ENCODE results near the gene OR5AC2. TPM values are rescaled to one million over a fixed set of nuclear protein-coding genes. Genes with fewer than 3 reads are reported as not detected.

OR5AC2 gene
- total RNA-seq, 3 donors from 2014 or later (not counting 1 experiment from before 2014, with no cell fraction given) = not detected

- Histone ChIP-seq H3K27ac (ENCODE audit: low read length) (no peak overlapping the region), H3K27me3 (ENCODE audit: control insufficient read depth, insufficient read depth, low read length) (peaks cover 2% of the 10 kb centered on the region), H3K4me1 (ENCODE audit: control insufficient read depth, insufficient read depth, low read length) (no peaks in the 10 kb centered on the region), H3K4me3 (ENCODE audit: low read length) (no peak overlapping the region), H3K36me3 (ENCODE audit: control insufficient read depth, insufficient read depth, low read length) (no peaks in the 10 kb centered on the region), H3K9me3 (ENCODE audit: control insufficient read depth, insufficient read depth, low read length) (no peaks in the 10 kb centered on the region)
- ATAC-seq (no peak), DNase-seq (no peak)
- Mint-ChIP-seq H3K27me3 (ENCODE audit: low read depth in 2 of 2) (peaks cover 0 to 5% of the 10 kb centered on the region in 2 donors), H3K27ac (no peak overlapping the region), H3K36me3 (no peaks in the 10 kb centered on the region), H3K9me3 (no peaks in the 10 kb centered on the region), H3K4me1 (no peaks in the 10 kb centered on the region), H3K4me3 (no peak overlapping the region)
- intact Hi-C loops (cut with micrococcal nuclease) = no loop called here
- 79% methylated on average over 1 of the region's 2 CpGs for WGBS (ENCODE audit: insufficient coverage)
- no peak for TF ChIP-seq CTCF (IDR thresholded peaks at IDR 0.05)
Observed at GRCh38 chr3:98068824-98069223, 18.1 kb upstream of the OR5AC2 start.

GRCh38 chr3:98070840-98071239 is 16.1 kb upstream of the OR5AC2 start:
- no peaks in the 10 kb centered on the region for H3K9me3 Mint-ChIP-seq
- Histone ChIP-seq H3K4me1 (ENCODE audit: control insufficient read depth, insufficient read depth, low read length) (no peaks in the 10 kb centered on the region), H3K27ac (ENCODE audit: low read length) (no peak overlapping the region), H3K4me3 (ENCODE audit: low read length) (no peak overlapping the region), H3K36me3 (ENCODE audit: control insufficient read depth, insufficient read depth, low read length) (no peaks in the 10 kb centered on the region), H3K27me3 (ENCODE audit: control insufficient read depth, insufficient read depth, low read length) (peaks cover 2% of the 10 kb centered on the region), H3K9me3 (ENCODE audit: control insufficient read depth, insufficient read depth, low read length) (no peaks in the 10 kb centered on the region)
- DNase-seq = no peak
- ATAC-seq = no peak
- WGBS (ENCODE audit: insufficient coverage) = 60% methylated on average over 2 of the region's 2 CpGs
- no peak overlapping the region for H3K27ac Mint-ChIP-seq
- intact Hi-C loops (cut with micrococcal nuclease) = no loop called here
- TF ChIP-seq CTCF (IDR thresholded peaks at IDR 0.05) = no peak
- H3K36me3 Mint-ChIP-seq = no peaks in the 10 kb centered on the region
- H3K4me1 Mint-ChIP-seq = no peaks in the 10 kb centered on the region
- no peak overlapping the region for H3K4me3 Mint-ChIP-seq
- H3K27me3 Mint-ChIP-seq (ENCODE audit: low read depth in 2 of 2) = peaks cover 0 to 2% of the 10 kb centered on the region in 2 donors

- no peaks in the 10 kb centered on the region for H3K9me3 ChIP-seq (ENCODE audit: control insufficient read depth, insufficient read depth, low read length)
- DNase-seq = no peak
- intact Hi-C loops (cut with micrococcal nuclease) = no loop called here
- no peaks in the 10 kb centered on the region for H3K4me1 ChIP-seq (ENCODE audit: control insufficient read depth, insufficient read depth, low read length)
- H3K27ac ChIP-seq (ENCODE audit: low read length) = no peak overlapping the region
- no peaks in the 10 kb centered on the region for H3K9me3 Mint-ChIP-seq
- no peaks in the 10 kb centered on the region for H3K4me1 Mint-ChIP-seq
- no peaks in the 10 kb centered on the region for H3K36me3 ChIP-seq (ENCODE audit: control insufficient read depth, insufficient read depth, low read length)
- no peak overlapping the region for H3K4me3 ChIP-seq (ENCODE audit: low read length)
- H3K27me3 Mint-ChIP-seq (ENCODE audit: low read depth in 2 of 2) = peaks cover 0 to 2% of the 10 kb centered on the region in 2 donors
- H3K4me3 Mint-ChIP-seq = no peak overlapping the region
- H3K27me3 ChIP-seq (ENCODE audit: control insufficient read depth, insufficient read depth, low read length) = peaks cover 2% of the 10 kb centered on the region
- H3K36me3 Mint-ChIP-seq = no peaks in the 10 kb centered on the region
- 38% methylated on average over 1 of the region's 1 CpG for WGBS (ENCODE audit: insufficient coverage)
- TF ChIP-seq CTCF (IDR thresholded peaks at IDR 0.05) = no peak
- no peak overlapping the region for H3K27ac Mint-ChIP-seq
- ATAC-seq = no peak
Observed at GRCh38 chr3:98073486-98073885, 13.5 kb upstream of the OR5AC2 start.

GRCh38 chr3:98095882-98096281 is 8.9 kb downstream of the OR5AC2 start:
- Histone ChIP-seq H3K9me3 (ENCODE audit: control insufficient read depth, insufficient read depth, low read length) (no peaks in the 10 kb centered on the region), H3K27ac (ENCODE audit: low read length) (no peak overlapping the region), H3K4me3 (ENCODE audit: low read length) (no peak overlapping the region), H3K36me3 (ENCODE audit: control insufficient read depth, insufficient read depth, low read length) (no peaks in the 10 kb centered on the region), H3K4me1 (ENCODE audit: control insufficient read depth, insufficient read depth, low read length) (no peaks in the 10 kb centered on the region), H3K27me3 (ENCODE audit: control insufficient read depth, insufficient read depth, low read length) (no peaks in the 10 kb centered on the region)
- no peak overlapping the region for H3K4me3 Mint-ChIP-seq
- TF ChIP-seq CTCF (IDR thresholded peaks at IDR 0.05) = no peak
- intact Hi-C loops (cut with micrococcal nuclease) = no loop called here
- H3K27me3 Mint-ChIP-seq (ENCODE audit: low read depth in 2 of 2) = peaks cover 0 to 3% of the 10 kb centered on the region in 2 donors
- no peaks in the 10 kb centered on the region for H3K4me1 Mint-ChIP-seq
- no peak for ATAC-seq
- peaks cover 9 to 17% of the 10 kb centered on the region in 2 donors for H3K9me3 Mint-ChIP-seq
- H3K36me3 Mint-ChIP-seq = no peaks in the 10 kb centered on the region
- no peak for DNase-seq
- no peak overlapping the region for H3K27ac Mint-ChIP-seq
- WGBS (ENCODE audit: insufficient coverage) = 79% methylated on average over 5 of the region's 5 CpGs
